Mucosa of rectum (tissue), 2 donors: ENCODE data around the gene PPP1R3F.

Experiments
- H3K27ac ChIP-seq, 2 donors: one replicate each; pipeline ENCODE4 v1.7.0; 2013; ENCODE audit warnings: inconsistent platforms in 2 of 2, low read depth in 2 of 2, low read length in 2 of 2
- H3K27me3 ChIP-seq, 2 donors: one replicate each; pipeline ENCODE4 v1.7.0; 2013; ENCODE audit warnings: low read length in 2 of 2; ENCODE audit not compliant: control insufficient read depth in 2 of 2, insufficient read depth in 2 of 2
- H3K36me3 ChIP-seq, 2 donors: one replicate each; pipeline ENCODE4 v1.7.0; 2013; ENCODE audit warnings: low read length in 2 of 2; ENCODE audit not compliant: control insufficient read depth in 2 of 2, insufficient read depth in 2 of 2
- H3K4me1 ChIP-seq, 2 donors: one replicate each; pipeline ENCODE4 v1.7.0; 2013; ENCODE audit warnings: low read length in 2 of 2, mild to moderate bottlenecking in 1 of 2; ENCODE audit not compliant: control insufficient read depth in 2 of 2, insufficient read depth in 2 of 2
- H3K4me3 ChIP-seq, 2 donors: one replicate each; pipeline ENCODE4 v1.7.0; 2013; ENCODE audit warnings: low read length in 2 of 2
- H3K9ac ChIP-seq, 2 donors: one replicate each; pipeline ENCODE4 v1.7.0; 2013; ENCODE audit warnings: low read length in 2 of 2, low read depth in 1 of 2, mild to moderate bottlenecking in 1 of 2
- H3K9me3 ChIP-seq, 2 donors: one replicate each; pipeline ENCODE4 v1.7.0; 2013; ENCODE audit warnings: low read length in 2 of 2; ENCODE audit not compliant: control insufficient read depth in 2 of 2
- donor health status: healthy.
- donor health status: Normal muscosa, but diverticular disease.

PPP1R3F gene

DNA sequence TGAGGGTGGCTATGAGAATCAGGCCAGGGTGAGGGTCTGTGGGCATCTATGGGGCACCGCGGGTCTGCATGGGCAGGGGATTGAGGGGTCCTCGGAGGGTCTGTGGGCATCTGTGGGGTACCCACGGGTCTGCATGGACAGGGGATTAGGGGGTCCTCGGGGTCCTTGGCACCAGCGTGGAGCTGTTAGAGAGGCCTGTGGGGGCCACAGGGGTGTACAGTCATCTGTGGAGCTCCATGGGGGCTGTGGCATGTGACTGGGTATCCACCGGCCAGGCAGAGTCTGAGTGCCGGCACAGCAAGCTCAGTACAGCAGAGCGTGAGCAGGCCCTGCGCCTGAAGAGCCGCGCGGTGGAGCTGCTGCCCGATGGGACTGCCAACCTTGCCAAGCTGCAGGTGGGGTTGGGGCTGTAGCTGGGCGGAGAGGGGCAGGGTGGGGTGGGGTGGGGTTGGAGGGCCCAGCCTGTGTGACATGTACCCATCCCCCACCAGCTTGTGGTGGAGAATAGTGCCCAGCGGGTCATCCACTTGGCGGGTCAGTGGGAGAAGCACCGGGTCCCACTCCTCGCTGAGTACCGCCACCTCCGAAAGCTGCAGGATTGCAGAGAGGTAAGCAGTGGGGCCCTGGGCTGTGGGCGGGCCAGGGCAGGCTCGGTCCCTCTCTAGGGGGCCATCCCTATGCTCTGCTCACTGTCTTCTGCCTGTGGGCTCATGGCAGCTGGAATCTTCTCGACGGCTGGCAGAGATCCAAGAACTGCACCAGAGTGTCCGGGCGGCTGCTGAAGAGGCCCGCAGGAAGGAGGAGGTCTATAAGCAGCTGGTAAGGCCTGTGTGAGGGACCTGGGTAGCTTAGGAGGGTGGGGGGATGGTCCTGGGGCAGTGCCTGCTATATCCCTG is 21.4 kb upstream of the PPP1R3F start:
- H3K9me3 ChIP-seq: no peaks in the 10 kb centered on the region
- peaks cover 5 to 11% of the 10 kb centered on the region in 2 donors for H3K36me3 ChIP-seq
- H3K27me3 ChIP-seq: no peaks in the 10 kb centered on the region
- H3K4me1 ChIP-seq: no peaks in the 10 kb centered on the region
- no peak overlapping the region for H3K9ac ChIP-seq
- no peak overlapping the region for H3K4me3 ChIP-seq
- H3K27ac ChIP-seq: no peak overlapping the region

DNA sequence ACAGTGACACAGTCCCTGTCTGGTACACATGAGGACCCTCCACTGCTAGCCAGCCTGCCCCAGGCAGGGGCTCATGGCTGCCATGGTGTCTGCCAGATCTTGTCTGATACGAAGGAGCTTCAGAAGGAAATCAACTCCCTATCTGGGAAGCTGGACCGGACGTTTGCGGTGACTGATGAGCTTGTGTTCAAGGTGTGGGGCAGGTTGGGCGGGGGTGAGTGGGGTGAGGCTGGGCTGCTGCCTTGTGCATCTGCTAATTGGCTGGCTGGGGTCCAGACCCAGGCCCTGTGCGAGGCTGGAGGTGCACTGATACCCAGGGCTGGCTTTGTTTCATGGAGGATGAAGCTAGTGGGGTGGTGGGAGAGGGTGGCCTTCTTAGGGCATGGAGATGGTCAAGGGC is 20.5 kb upstream of the PPP1R3F start:
- Histone ChIP-seq H3K4me3 (no peak overlapping the region), H3K27me3 (no peaks in the 10 kb centered on the region), H3K36me3 (peaks cover 5 to 8% of the 10 kb centered on the region in 2 donors), H3K9ac (no peak overlapping the region), H3K27ac (no peak overlapping the region), H3K9me3 (no peaks in the 10 kb centered on the region), H3K4me1 (no peaks in the 10 kb centered on the region)

DNA sequence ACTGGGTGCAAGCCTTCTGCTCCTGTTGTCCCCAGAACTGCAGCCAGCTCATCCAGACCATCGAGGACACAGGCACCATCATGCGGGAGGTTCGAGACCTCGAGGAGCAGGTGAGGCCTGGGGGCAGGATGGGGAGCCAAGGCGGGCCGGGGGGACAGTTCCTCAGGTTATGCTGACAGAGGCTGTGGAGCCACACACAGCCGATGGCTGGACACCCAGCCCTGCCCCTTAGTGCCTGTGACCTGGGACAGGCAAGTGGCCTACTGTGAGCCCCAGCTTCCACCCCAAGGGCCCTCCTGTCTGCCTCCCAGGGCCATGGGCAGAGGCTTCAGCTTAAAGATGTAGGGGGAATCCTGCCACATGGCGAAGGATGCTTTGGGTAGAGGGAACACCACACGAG is 20.0 kb upstream of the PPP1R3F start:
- H3K9me3 ChIP-seq: no peaks in the 10 kb centered on the region
- no peak overlapping the region for H3K9ac ChIP-seq
- no peaks in the 10 kb centered on the region for H3K4me1 ChIP-seq
- peaks cover 5 to 8% of the 10 kb centered on the region in 2 donors for H3K36me3 ChIP-seq
- H3K27me3 ChIP-seq: no peaks in the 10 kb centered on the region
- H3K4me3 ChIP-seq: no peak overlapping the region
- H3K27ac ChIP-seq: no peak overlapping the region

DNA sequence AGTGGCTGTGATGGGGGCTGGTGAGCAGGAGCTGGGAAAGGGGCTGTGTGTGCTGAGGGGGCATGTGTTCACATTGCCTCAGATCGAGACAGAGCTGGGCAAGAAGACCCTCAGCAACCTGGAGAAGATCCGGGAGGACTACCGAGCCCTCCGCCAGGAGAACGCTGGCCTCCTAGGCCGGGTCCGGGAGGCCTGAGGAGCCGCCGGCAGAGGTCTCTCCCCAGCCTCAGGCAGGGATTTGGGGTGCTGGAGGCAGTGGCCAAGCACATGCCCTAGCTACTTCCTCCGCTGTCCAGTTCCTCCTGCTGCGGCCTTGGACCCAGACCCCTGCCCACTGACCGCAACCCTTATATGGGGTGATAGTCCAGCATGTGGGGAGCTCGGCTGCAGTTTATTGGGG is 19.5 kb upstream of the PPP1R3F start:
- Histone ChIP-seq H3K4me3 (no peak overlapping the region), H3K9me3 (no peaks in the 10 kb centered on the region), H3K27ac (no peak overlapping the region), H3K27me3 (no peaks in the 10 kb centered on the region), H3K4me1 (no peaks in the 10 kb centered on the region), H3K9ac (no peak overlapping the region), H3K36me3 (peaks cover 5 to 8% of the 10 kb centered on the region in 2 donors)

DNA sequence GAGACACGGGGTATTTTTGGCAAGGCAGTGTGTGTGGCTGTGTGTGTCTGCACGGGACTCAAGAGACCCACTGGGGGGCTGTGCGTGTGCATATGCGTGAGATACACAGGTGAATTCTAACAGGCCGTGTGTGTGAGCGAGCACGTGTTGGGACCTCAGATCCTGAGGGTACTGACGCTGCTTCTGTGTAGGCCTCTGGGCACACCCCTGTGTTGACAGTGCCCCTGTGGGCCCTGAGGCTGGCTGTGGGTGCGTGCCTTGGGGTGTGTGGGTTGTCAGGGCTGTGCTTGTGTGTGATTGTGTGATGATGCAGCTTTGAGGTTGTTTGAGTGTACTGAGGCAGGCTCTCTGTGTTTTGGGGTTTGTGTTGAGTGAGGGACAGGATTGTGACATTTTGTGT is 19.0 kb upstream of the PPP1R3F start:
- Histone ChIP-seq H3K9ac (no peak overlapping the region), H3K27ac (no peak overlapping the region), H3K27me3 (no peaks in the 10 kb centered on the region), H3K4me1 (no peaks in the 10 kb centered on the region), H3K9me3 (no peaks in the 10 kb centered on the region), H3K4me3 (no peak overlapping the region), H3K36me3 (peaks cover 5 to 8% of the 10 kb centered on the region in 2 donors)

DNA sequence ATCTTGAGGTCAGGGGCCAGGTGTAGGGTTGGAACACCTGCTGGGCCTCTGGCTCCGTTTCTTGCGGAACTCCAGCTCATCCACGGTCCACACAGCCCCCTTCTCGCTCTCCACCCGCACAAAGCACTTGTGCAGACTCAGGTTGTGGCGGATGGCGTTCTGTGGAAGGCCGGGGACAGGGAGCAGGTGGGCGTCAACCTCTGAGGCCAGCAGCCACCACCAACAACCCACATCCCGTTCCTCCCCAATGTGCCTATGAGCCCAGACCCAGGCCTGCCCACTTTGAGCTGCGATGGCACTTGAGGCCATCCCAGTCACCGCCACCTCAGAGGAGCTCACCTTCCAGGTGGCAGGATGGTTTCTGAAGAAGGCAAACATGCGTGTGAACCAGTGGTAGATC is 18.3 kb upstream of the PPP1R3F start:
- Histone ChIP-seq H3K4me1 (no peaks in the 10 kb centered on the region), H3K9ac (no peak overlapping the region), H3K27ac (no peak overlapping the region), H3K9me3 (no peaks in the 10 kb centered on the region), H3K4me3 (no peak overlapping the region), H3K36me3 (peaks cover 5 to 8% of the 10 kb centered on the region in 2 donors), H3K27me3 (no peaks in the 10 kb centered on the region)

DNA sequence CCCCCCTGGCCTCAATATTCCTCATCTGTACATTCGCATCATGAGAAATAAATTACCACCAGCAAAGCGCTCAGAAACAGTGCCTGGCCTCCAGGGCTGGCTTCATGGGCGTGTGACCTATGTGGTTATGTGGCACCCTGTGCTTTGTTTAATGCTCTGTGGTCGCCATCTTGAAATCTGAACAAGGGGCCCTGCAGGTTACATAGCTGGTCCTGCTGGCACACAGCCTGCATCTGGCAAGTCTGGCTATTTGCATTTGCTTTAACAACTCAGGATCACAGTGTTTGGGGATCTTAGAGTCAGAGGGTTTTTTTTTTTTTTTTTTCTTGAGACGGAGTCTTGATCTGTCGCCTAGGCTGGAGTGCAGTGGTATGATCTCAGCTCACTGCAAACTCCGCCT is 15.0 kb upstream of the PPP1R3F start:
- Histone ChIP-seq H3K27ac (no peak overlapping the region), H3K9ac (no peak overlapping the region), H3K4me1 (no peaks in the 10 kb centered on the region), H3K36me3 (peaks cover 0 to 2% of the 10 kb centered on the region in 2 donors), H3K9me3 (no peaks in the 10 kb centered on the region), H3K27me3 (peaks cover 0 to 2% of the 10 kb centered on the region in 2 donors), H3K4me3 (no peak overlapping the region)

DNA sequence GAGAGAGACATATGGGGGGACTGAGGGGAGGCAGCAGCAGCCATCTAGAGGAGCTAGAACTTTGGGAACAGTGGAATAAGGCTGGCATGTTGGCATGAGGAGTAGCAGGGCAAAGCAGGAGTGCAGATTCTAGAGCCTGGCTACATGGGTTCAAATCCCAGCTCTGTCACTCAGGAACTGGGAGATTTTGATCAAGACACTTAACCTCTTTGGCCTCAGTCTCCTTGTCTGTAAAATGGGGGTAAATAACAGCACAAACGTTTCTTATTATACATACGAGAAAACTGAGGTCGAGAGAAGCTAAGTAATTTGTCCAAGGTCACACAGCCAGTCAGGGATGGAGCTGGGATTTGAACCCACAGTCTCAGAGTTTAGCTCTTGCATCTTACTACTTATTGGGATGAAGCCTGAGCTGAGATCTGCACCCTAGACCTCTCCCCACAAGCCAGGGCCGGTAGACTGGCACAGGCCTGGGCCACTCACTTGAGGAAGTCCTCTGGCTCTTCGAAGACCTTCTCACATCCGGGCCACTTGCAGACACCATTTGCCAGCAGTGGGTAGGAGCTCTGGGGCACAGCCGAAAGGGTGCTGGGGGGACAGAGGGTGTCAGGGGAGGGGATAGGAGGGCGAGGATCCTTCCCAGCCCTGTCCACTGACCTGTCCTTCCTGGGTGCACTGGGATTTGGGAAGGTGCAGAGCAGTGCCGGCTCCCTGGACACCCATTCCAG is 13.2 kb upstream of the PPP1R3F start:
- H3K36me3 ChIP-seq: peaks cover 0 to 2% of the 10 kb centered on the region in 2 donors
- H3K4me3 ChIP-seq: no peak overlapping the region
- no peak overlapping the region for H3K9ac ChIP-seq
- H3K27me3 ChIP-seq: peaks cover 0 to 2% of the 10 kb centered on the region in 2 donors
- no peaks in the 10 kb centered on the region for H3K9me3 ChIP-seq
- no peak overlapping the region for H3K27ac ChIP-seq
- no peaks in the 10 kb centered on the region for H3K4me1 ChIP-seq

DNA sequence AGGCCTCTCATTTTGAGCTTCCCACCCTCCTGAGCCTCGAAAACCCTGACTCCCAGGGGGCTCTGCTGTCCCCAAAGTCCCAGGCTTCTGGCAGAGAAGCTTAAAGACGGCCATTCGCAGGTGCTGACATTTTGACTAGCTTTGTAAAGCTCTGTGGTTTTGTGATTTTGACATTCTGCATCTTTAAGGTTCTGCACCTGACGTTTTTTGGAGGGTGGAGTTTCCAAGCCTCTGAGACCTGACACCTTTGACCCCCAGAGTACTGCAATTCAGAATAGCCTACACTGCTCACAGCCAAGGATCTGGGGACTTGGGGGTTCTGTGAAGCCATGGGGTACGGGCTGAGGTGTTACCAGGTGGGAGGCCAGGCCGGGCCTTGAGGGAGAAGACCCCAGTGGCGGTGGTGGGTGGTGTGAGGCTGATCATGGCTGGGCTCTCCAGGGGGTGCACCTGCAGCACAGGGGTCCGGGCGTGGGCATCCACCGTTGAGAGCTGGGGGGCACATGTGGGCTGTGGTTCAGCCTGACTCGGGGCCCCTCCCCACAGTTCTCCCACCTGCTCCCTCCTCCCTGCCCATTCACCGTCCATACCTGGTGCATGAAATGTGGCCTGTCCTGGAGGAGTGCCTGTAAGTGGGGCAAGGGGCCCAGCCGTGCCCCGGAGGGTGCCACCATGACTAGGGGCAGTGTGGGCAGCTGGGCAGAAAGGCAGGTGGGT is 12.4 kb upstream of the PPP1R3F start:
- peaks cover 0 to 2% of the 10 kb centered on the region in 2 donors for H3K27me3 ChIP-seq
- H3K9me3 ChIP-seq: no peaks in the 10 kb centered on the region
- H3K4me1 ChIP-seq: no peaks in the 10 kb centered on the region
- no peak overlapping the region for H3K9ac ChIP-seq
- H3K36me3 ChIP-seq: no peaks in the 10 kb centered on the region
- no peak overlapping the region for H3K27ac ChIP-seq
- H3K4me3 ChIP-seq: no peak overlapping the region
